SU-DHL-6 (cell line): ENCODE results near the gene DNM2.

ENCODE experiments used
- EZH2phosphoT487 ChIP-seq: fragments of 200-600 bp; sonication (generic), shearing (Covaris generic); conservative IDR thresholded peaks from 2 replicates; pipeline ENCODE4 v1.6.1; 2018; ENCODE audit warnings: mild to moderate bottlenecking, antibody characterized with exemption, low read length, moderate library complexity, mixed read lengths
- TF ChIP-seq, protein P1 (sequence below): fragments of 200-600 bp; sonication (generic); IDR thresholded peaks from one replicate; pipeline ENCODE4 v1.5.1; 2017; ENCODE audit warnings: antibody characterized with exemption, mild to moderate bottlenecking, low read length, moderate library complexity; ENCODE audit not compliant: insufficient read depth, poor library complexity, severe bottlenecking

DNA sequence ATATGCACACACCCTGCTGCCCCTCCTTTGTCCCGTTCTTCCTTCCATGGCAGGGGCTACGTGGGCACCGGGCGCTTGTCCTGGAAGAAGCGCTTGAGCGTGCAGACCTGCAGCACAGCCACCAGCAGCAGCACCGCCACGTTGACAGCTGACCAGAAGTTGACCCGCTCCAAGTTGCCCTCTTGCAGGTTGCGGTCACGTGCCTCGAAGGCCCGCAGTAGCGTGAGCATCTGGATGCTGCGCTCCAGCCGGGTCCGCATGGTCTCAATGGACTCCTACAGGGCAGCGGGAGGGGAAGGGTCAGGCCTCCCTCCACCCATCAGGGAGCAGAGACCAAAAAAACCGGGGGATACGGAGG, 115.0 kb downstream of the DNM2 start:
- TF ChIP-seq, protein P1, sequence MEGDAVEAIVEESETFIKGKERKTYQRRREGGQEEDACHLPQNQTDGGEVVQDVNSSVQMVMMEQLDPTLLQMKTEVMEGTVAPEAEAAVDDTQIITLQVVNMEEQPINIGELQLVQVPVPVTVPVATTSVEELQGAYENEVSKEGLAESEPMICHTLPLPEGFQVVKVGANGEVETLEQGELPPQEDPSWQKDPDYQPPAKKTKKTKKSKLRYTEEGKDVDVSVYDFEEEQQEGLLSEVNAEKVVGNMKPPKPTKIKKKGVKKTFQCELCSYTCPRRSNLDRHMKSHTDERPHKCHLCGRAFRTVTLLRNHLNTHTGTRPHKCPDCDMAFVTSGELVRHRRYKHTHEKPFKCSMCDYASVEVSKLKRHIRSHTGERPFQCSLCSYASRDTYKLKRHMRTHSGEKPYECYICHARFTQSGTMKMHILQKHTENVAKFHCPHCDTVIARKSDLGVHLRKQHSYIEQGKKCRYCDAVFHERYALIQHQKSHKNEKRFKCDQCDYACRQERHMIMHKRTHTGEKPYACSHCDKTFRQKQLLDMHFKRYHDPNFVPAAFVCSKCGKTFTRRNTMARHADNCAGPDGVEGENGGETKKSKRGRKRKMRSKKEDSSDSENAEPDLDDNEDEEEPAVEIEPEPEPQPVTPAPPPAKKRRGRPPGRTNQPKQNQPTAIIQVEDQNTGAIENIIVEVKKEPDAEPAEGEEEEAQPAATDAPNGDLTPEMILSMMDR = no peak
- TF ChIP-seq EZH2phosphoT487 = no peak
